Osteoblast (primary cell): ENCODE results near the gene RAVER2. TPM values are rescaled to one million over a fixed set of nuclear protein-coding genes. Genes with fewer than 3 reads are reported as not detected.

Source experiments
- DNase-seq: peaks from one replicate; pipeline ENCODE4 v3.0.0; 2011; ENCODE audit warnings: low spot score, mixed read lengths; ENCODE audit not compliant: insufficient read length; ENCODE audit errors: missing footprints
- H2AFZ ChIP-seq: 2 replicates; pipeline ENCODE4 v1.6.0; 2011; ENCODE audit warnings: mild to moderate bottlenecking, low read length
- H3K27ac ChIP-seq: 2 replicates; pipeline ENCODE4 v1.5.1; 2011; ENCODE audit warnings: mild to moderate bottlenecking, low read depth, low read length, moderate library complexity
- H3K27me3 ChIP-seq: 2 replicates; pipeline ENCODE4 v1.6.0; 2012; ENCODE audit warnings: mild to moderate bottlenecking, control low read depth, inconsistent platforms, low read length, moderate library complexity; ENCODE audit not compliant: insufficient read depth
- H3K36me3 ChIP-seq: 2 replicates; pipeline ENCODE4 v1.5.1; 2011; ENCODE audit warnings: mild to moderate bottlenecking, low read length, control low read depth, moderate library complexity; ENCODE audit not compliant: insufficient read depth
- H3K4me1 ChIP-seq: 2 replicates; pipeline ENCODE4 v1.5.1; 2011; ENCODE audit warnings: mild to moderate bottlenecking, low read length, control low read depth, moderate library complexity; ENCODE audit not compliant: insufficient read depth
- H3K4me2 ChIP-seq: 2 replicates; pipeline ENCODE4 v1.6.0; 2011; ENCODE audit warnings: mild to moderate bottlenecking, low read length; ENCODE audit not compliant: insufficient read depth
- H3K4me3 ChIP-seq: fragments of 200-600 bp; sonication (generic); 3 replicates; pipeline ENCODE4 v1.5.1; 2012; ENCODE audit warnings: mild to moderate bottlenecking, low read length, inconsistent platforms; ENCODE audit not compliant: insufficient read depth
- H3K79me2 ChIP-seq: 2 replicates; pipeline ENCODE4 v1.6.0; 2012; ENCODE audit warnings: mild to moderate bottlenecking, low read length, control low read depth, inconsistent platforms; ENCODE audit not compliant: insufficient read depth
- H3K9me3 ChIP-seq: 2 replicates; pipeline ENCODE4 v1.5.1; 2011; ENCODE audit warnings: low read depth, low read length, control low read depth
- H4K20me1 ChIP-seq: 2 replicates; pipeline ENCODE4 v1.6.0; 2012; ENCODE audit warnings: mild to moderate bottlenecking, low read length, control low read depth; ENCODE audit not compliant: insufficient read depth
- total RNA-seq: library from RNA; depleted of rRNA; stranded (reverse); fragments of >200 nt; gene quantifications from 2 replicates; pipeline ENCODE4 v1.2.3, GENCODE V29; 2012
- TF ChIP-seq, protein P1 (sequence below): IDR thresholded peaks from 2 replicates; pipeline ENCODE4 v1.5.1; 2011; ENCODE audit warnings: mild to moderate bottlenecking, low read depth, low read length, moderate library complexity; ENCODE audit errors: extremely low read depth

The RAVER2 gene
- total RNA-seq, 1 donor: 17.4 TPM

DNA sequence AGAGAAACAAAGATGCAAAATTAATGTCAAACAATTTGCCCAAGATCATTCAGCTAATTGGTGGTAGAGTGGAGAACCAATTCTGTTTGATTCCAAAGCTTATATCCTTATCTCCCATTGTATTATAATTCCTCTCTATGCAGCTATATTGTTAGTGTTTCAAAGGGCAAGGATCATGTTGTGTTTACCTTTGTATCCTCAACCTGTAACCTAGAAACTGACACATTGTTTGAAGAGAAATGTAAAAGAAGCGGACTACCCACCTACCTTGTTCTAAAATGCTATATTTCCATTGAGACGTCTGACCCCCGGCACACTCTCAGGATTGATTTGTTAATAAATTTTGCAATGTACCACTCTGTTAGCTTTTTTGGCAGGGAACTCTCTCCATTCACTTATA, 9.3 kb downstream of the RAVER2 start:
- no peak overlapping the region for H2AFZ ChIP-seq
- no peaks in the 10 kb centered on the region for H4K20me1 ChIP-seq
- H3K4me1 ChIP-seq: no peaks in the 10 kb centered on the region
- DNase-seq: no peak
- H3K4me3 ChIP-seq: no peak overlapping the region
- H3K79me2 ChIP-seq: no peaks in the 10 kb centered on the region
- no peak overlapping the region for H3K4me2 ChIP-seq
- no peak overlapping the region for H3K27ac ChIP-seq
- H3K36me3 ChIP-seq: no peaks in the 10 kb centered on the region
- TF ChIP-seq, protein P1, sequence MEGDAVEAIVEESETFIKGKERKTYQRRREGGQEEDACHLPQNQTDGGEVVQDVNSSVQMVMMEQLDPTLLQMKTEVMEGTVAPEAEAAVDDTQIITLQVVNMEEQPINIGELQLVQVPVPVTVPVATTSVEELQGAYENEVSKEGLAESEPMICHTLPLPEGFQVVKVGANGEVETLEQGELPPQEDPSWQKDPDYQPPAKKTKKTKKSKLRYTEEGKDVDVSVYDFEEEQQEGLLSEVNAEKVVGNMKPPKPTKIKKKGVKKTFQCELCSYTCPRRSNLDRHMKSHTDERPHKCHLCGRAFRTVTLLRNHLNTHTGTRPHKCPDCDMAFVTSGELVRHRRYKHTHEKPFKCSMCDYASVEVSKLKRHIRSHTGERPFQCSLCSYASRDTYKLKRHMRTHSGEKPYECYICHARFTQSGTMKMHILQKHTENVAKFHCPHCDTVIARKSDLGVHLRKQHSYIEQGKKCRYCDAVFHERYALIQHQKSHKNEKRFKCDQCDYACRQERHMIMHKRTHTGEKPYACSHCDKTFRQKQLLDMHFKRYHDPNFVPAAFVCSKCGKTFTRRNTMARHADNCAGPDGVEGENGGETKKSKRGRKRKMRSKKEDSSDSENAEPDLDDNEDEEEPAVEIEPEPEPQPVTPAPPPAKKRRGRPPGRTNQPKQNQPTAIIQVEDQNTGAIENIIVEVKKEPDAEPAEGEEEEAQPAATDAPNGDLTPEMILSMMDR: no peak
- H3K9me3 ChIP-seq: no peaks in the 10 kb centered on the region
- no peaks in the 10 kb centered on the region for H3K27me3 ChIP-seq

DNA sequence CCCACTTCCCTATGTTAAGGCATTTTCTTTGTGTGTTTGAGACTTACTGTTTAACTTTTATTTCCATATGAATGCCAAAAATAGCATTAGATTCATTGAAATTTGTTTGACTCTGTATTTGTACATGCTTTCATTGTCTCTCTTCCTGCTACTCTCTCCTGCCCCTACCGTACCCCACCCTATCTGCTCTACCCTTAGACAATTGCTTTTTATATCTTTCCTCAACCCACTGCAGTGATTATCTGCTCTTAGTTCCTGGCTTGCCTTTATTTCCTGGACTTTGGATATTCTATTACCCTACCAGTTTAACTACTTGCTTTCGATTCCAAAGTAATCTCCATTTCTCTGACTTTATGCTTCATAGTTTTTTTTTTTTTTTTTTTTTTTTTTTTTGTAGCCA, 10.5 kb downstream of the RAVER2 start:
- no peaks in the 10 kb centered on the region for H4K20me1 ChIP-seq
- H3K4me2 ChIP-seq: no peak overlapping the region
- H3K4me3 ChIP-seq: no peak overlapping the region
- no peak for DNase-seq
- H3K27me3 ChIP-seq: no peaks in the 10 kb centered on the region
- no peaks in the 10 kb centered on the region for H3K36me3 ChIP-seq
- H3K27ac ChIP-seq: no peak overlapping the region
- no peak overlapping the region for H2AFZ ChIP-seq
- no peaks in the 10 kb centered on the region for H3K9me3 ChIP-seq
- no peaks in the 10 kb centered on the region for H3K79me2 ChIP-seq
- TF ChIP-seq, protein P1: no peak
- no peaks in the 10 kb centered on the region for H3K4me1 ChIP-seq

DNA sequence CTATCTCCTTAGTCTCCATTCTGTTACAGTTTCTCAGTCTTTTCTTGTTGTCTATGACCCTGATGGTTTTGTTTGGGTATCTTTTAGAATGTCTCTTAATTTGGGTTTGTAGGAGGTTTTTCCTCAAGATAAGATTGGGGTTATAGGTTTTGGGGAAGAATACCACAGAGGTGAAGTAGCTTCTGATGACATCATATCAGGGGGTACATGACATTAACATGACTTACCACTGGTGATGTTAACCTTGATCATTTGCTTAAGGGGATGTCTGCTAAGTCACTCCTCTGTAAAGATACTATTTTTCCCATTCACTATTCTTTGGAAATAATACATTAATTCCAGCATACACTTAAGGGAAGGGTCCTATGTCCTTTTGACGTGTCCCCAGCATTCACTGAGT, 11.9 kb downstream of the RAVER2 start:
- Histone ChIP-seq H3K4me2 (no peak overlapping the region), H3K9me3 (no peaks in the 10 kb centered on the region), H3K79me2 (no peaks in the 10 kb centered on the region), H2AFZ (no peak overlapping the region), H3K4me1 (no peaks in the 10 kb centered on the region), H4K20me1 (no peaks in the 10 kb centered on the region), H3K27me3 (no peaks in the 10 kb centered on the region), H3K36me3 (no peaks in the 10 kb centered on the region), H3K4me3 (no peak overlapping the region), H3K27ac (no peak overlapping the region)
- no peak for DNase-seq
- TF ChIP-seq, protein P1: no peak

DNA sequence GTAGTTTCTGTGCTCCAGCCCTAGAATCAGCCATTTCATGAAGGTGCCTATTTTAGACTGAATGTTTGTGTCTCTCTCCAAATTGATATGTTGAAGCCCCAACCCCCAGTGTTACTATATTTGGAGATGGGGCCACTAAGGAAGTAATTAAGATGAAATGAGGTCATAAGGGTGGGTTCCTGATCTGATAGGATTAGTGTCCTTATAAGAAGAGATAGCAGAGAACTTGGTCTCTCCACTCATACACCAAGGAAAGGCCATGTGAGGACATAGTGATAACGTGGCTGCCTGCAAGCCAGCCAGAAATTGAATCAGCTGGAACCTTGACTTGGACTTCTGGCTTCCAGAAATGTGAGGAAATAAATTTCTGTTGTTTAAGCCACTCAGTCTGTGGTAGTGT, 12.3 kb downstream of the RAVER2 start:
- no peaks in the 10 kb centered on the region for H3K4me1 ChIP-seq
- no peaks in the 10 kb centered on the region for H3K79me2 ChIP-seq
- H4K20me1 ChIP-seq: no peaks in the 10 kb centered on the region
- no peak for DNase-seq
- no peak overlapping the region for H3K27ac ChIP-seq
- no peak overlapping the region for H3K4me3 ChIP-seq
- H3K4me2 ChIP-seq: no peak overlapping the region
- no peaks in the 10 kb centered on the region for H3K36me3 ChIP-seq
- no peaks in the 10 kb centered on the region for H3K9me3 ChIP-seq
- no peaks in the 10 kb centered on the region for H3K27me3 ChIP-seq
- TF ChIP-seq, protein P1: no peak
- no peak overlapping the region for H2AFZ ChIP-seq
